Embryonic facial prominence (tissue), 1 donor: Measurements from ENCODE around the gene FHIT.

Experiments used
- DNase-seq: peaks from one replicate; pipeline ENCODE4 v3.0.0-alpha.2; 2016; ENCODE audit errors: extremely low spot score

Gene FHIT

GRCh38 chr3:60289341-60290121 lies 961.7 kb downstream of the FHIT start:
- DNase-seq: no peak

- no peak for DNase-seq
Observed at GRCh38 chr3:60282866-60283265, 968.4 kb downstream of the FHIT start.

GRCh38 chr3:60281970-60282369 lies 969.3 kb downstream of the FHIT start:
- no peak for DNase-seq

GRCh38 chr3:60277361-60277800 lies 973.9 kb downstream of the FHIT start:
- no peak for DNase-seq

- no peak for DNase-seq
Observed at GRCh38 chr3:60276615-60277014, 974.6 kb downstream of the FHIT start.

- no peak for DNase-seq
Observed at GRCh38 chr3:60274646-60275045, 976.6 kb downstream of the FHIT start.

GRCh38 chr3:60274098-60274497 lies 977.2 kb downstream of the FHIT start:
- DNase-seq: no peak

GRCh38 chr3:60269829-60270266 lies 981.4 kb downstream of the FHIT start:
- DNase-seq: no peak

- DNase-seq: no peak
Observed at GRCh38 chr3:60269377-60269776, 981.9 kb downstream of the FHIT start.

GRCh38 chr3:60268123-60268522 lies 983.1 kb downstream of the FHIT start:
- no peak for DNase-seq

GRCh38 chr3:60266444-60266843 lies 984.8 kb downstream of the FHIT start:
- no peak for DNase-seq

- DNase-seq: no peak
Observed at GRCh38 chr3:60263191-60263590, 988.1 kb downstream of the FHIT start.

- DNase-seq: no peak
Observed at GRCh38 chr3:60262546-60262945, 988.7 kb downstream of the FHIT start.

- no peak for DNase-seq
Observed at GRCh38 chr3:60260546-60260945, 990.7 kb downstream of the FHIT start.

- no peak for DNase-seq
Observed at GRCh38 chr3:60250810-60251209, 1000.4 kb downstream of the FHIT start.

- no peak for DNase-seq
Observed at GRCh38 chr3:60250206-60250605, 1001.0 kb downstream of the FHIT start.

- no peak for DNase-seq
Observed at GRCh38 chr3:60246361-60246760, 1004.9 kb downstream of the FHIT start.

- no peak for DNase-seq
Observed at GRCh38 chr3:60243456-60243855, 1007.8 kb downstream of the FHIT start.

GRCh38 chr3:60240492-60240891 lies 1010.8 kb downstream of the FHIT start:
- DNase-seq: no peak

GRCh38 chr3:60238550-60238949 lies 1012.7 kb downstream of the FHIT start:
- DNase-seq: no peak

GRCh38 chr3:60229502-60229901 lies 1021.8 kb downstream of the FHIT start:
- no peak for DNase-seq

- DNase-seq: no peak
Observed at GRCh38 chr3:60228823-60229222, 1022.4 kb downstream of the FHIT start.

- no peak for DNase-seq
Observed at GRCh38 chr3:60226912-60227311, 1024.3 kb downstream of the FHIT start.

GRCh38 chr3:60225848-60226247 lies 1025.4 kb downstream of the FHIT start:
- no peak for DNase-seq
